WTC11 (cell line): Measurements from ENCODE around the gene CCL13. TPM values are rescaled to one million over a fixed set of nuclear protein-coding genes. Genes with fewer than 3 reads are reported as not detected.

Experiments
- ATAC-seq: fragments of 200-7000 bp; cut with Tn5 transposase; 2 replicates; pipeline ENCODE4 v1.10.0; 2021; ENCODE audit warnings: mild to moderate bottlenecking, moderate library complexity
- CTCF ChIA-PET: fragments of 300-600 bp; sonication (Branson Sonifier 250); formaldehyde crosslinking; loops from one replicate; lab custom pipeline; 2021; ENCODE audit warnings: antibody characterized with exemption; lab: Charles Lee
- POLR2A ChIA-PET: fragments of 350-600 bp; sonication (Branson Sonifier 250); formaldehyde crosslinking; loops from one replicate; lab custom pipeline; 2021; ENCODE audit warnings: antibody characterized with exemption; lab: Charles Lee
- DNase-seq: peaks from one replicate; pipeline ENCODE4 v3.0.0; 2021; ENCODE audit warnings: low spot score
- H3K27ac Mint-ChIP-seq: 2 replicates; pipeline ENCODE4 v1.8.0; 2021; ENCODE audit warnings: mixed read lengths
- H3K27me3 Mint-ChIP-seq: 2 replicates; pipeline ENCODE4 v1.8.0; 2021; ENCODE audit warnings: low read depth, mild to moderate bottlenecking, moderate library complexity, mixed read lengths
- H3K36me3 Mint-ChIP-seq: 2 replicates; pipeline ENCODE4 v1.8.0; 2021; ENCODE audit warnings: mixed read lengths
- H3K4me1 Mint-ChIP-seq: 2 replicates; pipeline ENCODE4 v1.8.0; 2022; ENCODE audit warnings: mixed read lengths
- H3K4me3 Mint-ChIP-seq: 2 replicates; pipeline ENCODE4 v1.8.0; 2021; ENCODE audit warnings: mild to moderate bottlenecking, moderate library complexity, mixed read lengths
- H3K9me3 Mint-ChIP-seq: 2 replicates; pipeline ENCODE4 v1.8.0; 2021; ENCODE audit warnings: mixed read lengths
- ARID4B ChIP-seq: sonication (generic); formaldehyde crosslinking; IDR thresholded peaks from 2 replicates; pipeline ENCODE4 v1.8.0; 2023; ENCODE audit warnings: missing genetic modification reagents, mild to moderate bottlenecking, borderline replicate concordance
- ATF1 ChIP-seq: sonication (generic); formaldehyde crosslinking; IDR thresholded peaks from 2 replicates; pipeline ENCODE4 v1.8.1; 2023; ENCODE audit warnings: mild to moderate bottlenecking, moderate library complexity, missing genetic modification reagents
- CBFB ChIP-seq: sonication (generic); formaldehyde crosslinking; IDR thresholded peaks from 2 replicates; pipeline ENCODE4 v1.8.1; 2022; ENCODE audit warnings: mild to moderate bottlenecking, low read depth, missing genetic modification reagents
- HMGA2 ChIP-seq: fragments of 250-450 bp; sonication (Bioruptor Pico); IDR thresholded peaks from 2 replicates; pipeline ENCODE4 v1.4.0; 2021; ENCODE audit warnings: mild to moderate bottlenecking, moderate library complexity
- IRF1 ChIP-seq: sonication (generic); formaldehyde crosslinking; IDR thresholded peaks from 2 replicates; pipeline ENCODE4 v1.8.0; 2023; ENCODE audit warnings: missing genetic modification reagents
- IRF2 ChIP-seq: sonication (generic); formaldehyde crosslinking; IDR thresholded peaks from 2 replicates; pipeline ENCODE4 v1.8.0; 2022; ENCODE audit warnings: low read depth, missing genetic modification reagents, borderline replicate concordance
- MXD4 ChIP-seq: fragments of 250-450 bp; sonication (Bioruptor Pico); IDR thresholded peaks from 2 replicates; pipeline ENCODE4 v1.8.0; 2021; ENCODE audit warnings: mild to moderate bottlenecking, moderate library complexity, borderline replicate concordance
- NFYB ChIP-seq: sonication (generic); formaldehyde crosslinking; conservative IDR thresholded peaks from 2 replicates; pipeline ENCODE4 v1.8.0; 2022; ENCODE audit warnings: low read depth, missing genetic modification reagents
- NR1H2 ChIP-seq: sonication (generic); formaldehyde crosslinking; IDR thresholded peaks from 2 replicates; pipeline ENCODE4 v1.9.0; 2021; ENCODE audit warnings: mild to moderate bottlenecking, moderate library complexity, missing genetic modification reagents
- OVOL2 ChIP-seq: fragments of 250-450 bp; sonication (Bioruptor Pico); IDR thresholded peaks from 2 replicates; pipeline ENCODE4 v1.9.0; 2021; ENCODE audit warnings: mild to moderate bottlenecking, borderline replicate concordance
- PRRX2 ChIP-seq: fragments of 250-450 bp; sonication (Bioruptor Pico); IDR thresholded peaks from 2 replicates; pipeline ENCODE4 v1.8.0; 2021; ENCODE audit warnings: mild to moderate bottlenecking
- RELA ChIP-seq: sonication (generic); formaldehyde crosslinking; IDR thresholded peaks from 2 replicates; pipeline ENCODE4 v1.8.1; 2022; ENCODE audit warnings: missing genetic modification reagents, mild to moderate bottlenecking, borderline replicate concordance
- SOX15 ChIP-seq: fragments of 250-450 bp; sonication (Bioruptor Pico); IDR thresholded peaks from 2 replicates; pipeline ENCODE4 v1.9.0; 2021; ENCODE audit warnings: mild to moderate bottlenecking
- TCF7 ChIP-seq: sonication (generic); formaldehyde crosslinking; IDR thresholded peaks from 2 replicates; pipeline ENCODE4 v1.8.0; 2022; ENCODE audit warnings: mild to moderate bottlenecking, low read depth, missing genetic modification reagents, moderate library complexity
- TEAD1 ChIP-seq: sonication (generic); formaldehyde crosslinking; IDR thresholded peaks from 2 replicates; pipeline ENCODE4 v1.8.0; 2022; ENCODE audit warnings: mild to moderate bottlenecking, missing genetic modification reagents
- ZBTB21 ChIP-seq: sonication (generic); formaldehyde crosslinking; IDR thresholded peaks from 2 replicates; pipeline ENCODE4 v1.8.1; 2023; ENCODE audit warnings: mild to moderate bottlenecking, missing genetic modification reagents, borderline replicate concordance
- ZNF425 ChIP-seq: fragments of 250-450 bp; sonication (Bioruptor Pico); conservative IDR thresholded peaks from 2 replicates; pipeline ENCODE4 v1.9.0; 2021; ENCODE audit warnings: mild to moderate bottlenecking
- ZSCAN18 ChIP-seq: fragments of 250-450 bp; sonication (Bioruptor Pico); IDR thresholded peaks from 2 replicates; pipeline ENCODE4 v2.1.2; 2022; ENCODE audit warnings: mild to moderate bottlenecking, moderate library complexity
- total RNA-seq: library from RNA; stranded (reverse); gene quantifications from 3 replicates; pipeline ENCODE4 v1.2.3, GENCODE V29; 2021
- TF ChIP-seq, protein P1 (sequence below): sonication (generic); formaldehyde crosslinking; conservative IDR thresholded peaks from 2 replicates; pipeline ENCODE4 v1.8.1; 2022; ENCODE audit warnings: mild to moderate bottlenecking, missing genetic modification reagents
- TF ChIP-seq, protein P2 (sequence below): sonication (generic); formaldehyde crosslinking; IDR thresholded peaks from 2 replicates; pipeline ENCODE4 v1.8.1; 2022; ENCODE audit warnings: mild to moderate bottlenecking, missing genetic modification reagents, moderate library complexity, borderline replicate concordance

CCL13 gene
- total RNA-seq, 1 experiment from 2014 or later: not detected

DNA sequence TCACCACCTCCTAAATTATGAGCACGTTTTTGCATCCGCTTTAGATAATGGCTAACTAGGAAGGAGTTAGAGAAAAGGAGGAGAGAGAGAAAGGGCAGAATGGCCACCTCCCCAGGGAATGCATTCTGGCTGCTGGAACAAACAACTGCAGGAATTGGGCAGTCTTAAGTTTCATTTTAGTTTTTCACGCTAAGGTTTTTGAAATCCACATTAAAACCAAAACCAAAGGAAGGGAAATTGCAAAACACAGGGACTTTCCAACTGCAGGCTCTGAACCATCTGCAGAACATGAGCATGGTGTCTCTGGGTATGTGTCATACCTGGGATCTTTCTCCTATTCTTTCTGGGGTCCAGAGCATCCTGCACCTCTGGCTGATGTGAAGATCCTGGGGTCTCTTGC lies 49.2 kb upstream of the CCL13 start (continued):
- TF ChIP-seq ZSCAN18 (CRISPR knock-in tag) (no peak), NFYB (CRISPR knock-in tag) (no peak), TEAD1 (no peak), ARID4B (CRISPR knock-in tag) (no peak), SOX15 (no peak)

DNA sequence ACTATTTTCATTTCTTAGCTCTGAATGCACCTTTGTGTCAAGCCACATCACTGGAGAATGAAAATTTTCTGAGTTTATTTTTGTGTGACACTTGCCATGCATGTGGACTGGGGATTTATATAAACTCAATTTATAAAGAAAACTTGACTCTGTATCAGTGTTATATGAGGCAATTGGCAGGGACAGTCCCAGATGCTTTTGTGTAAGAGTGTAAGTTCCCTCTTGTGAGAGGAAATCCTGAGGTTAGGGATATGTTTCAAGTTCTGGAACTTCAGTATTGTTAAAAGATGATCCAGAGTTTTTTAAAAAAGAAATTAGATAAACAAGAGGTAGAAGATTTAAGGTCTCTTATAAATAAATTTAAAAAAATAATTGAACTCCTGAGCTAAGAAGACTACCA lies 47.9 kb upstream of the CCL13 start:
- DNase-seq (no peak), ATAC-seq (no peak)
- H3K4me1 Mint-ChIP-seq: peaks cover 5% of the 10 kb centered on the region
- no peaks in the 10 kb centered on the region for H3K9me3 Mint-ChIP-seq
- no peak overlapping the region for H3K27ac Mint-ChIP-seq
- TF ChIP-seq OVOL2 (CRISPR knock-in tag) (no peak), CBFB (CRISPR knock-in tag) (no peak), ATF1 (CRISPR knock-in tag) (no peak), IRF1 (CRISPR knock-in tag) (no peak), ZBTB21 (no peak), ZNF425 (no peak), NR1H2 (no peak), TCF7 (no peak), IRF2 (CRISPR knock-in tag) (no peak), RELA (CRISPR knock-in tag) (no peak), MXD4 (CRISPR knock-in tag) (no peak), HMGA2 (CRISPR knock-in tag) (no peak), PRRX2 (CRISPR knock-in tag) (no peak)
- TF ChIP-seq, protein P1, sequence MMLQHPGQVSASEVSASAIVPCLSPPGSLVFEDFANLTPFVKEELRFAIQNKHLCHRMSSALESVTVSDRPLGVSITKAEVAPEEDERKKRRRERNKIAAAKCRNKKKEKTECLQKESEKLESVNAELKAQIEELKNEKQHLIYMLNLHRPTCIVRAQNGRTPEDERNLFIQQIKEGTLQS (CRISPR knock-in tag): no peak
- TF ChIP-seq, protein P2, sequence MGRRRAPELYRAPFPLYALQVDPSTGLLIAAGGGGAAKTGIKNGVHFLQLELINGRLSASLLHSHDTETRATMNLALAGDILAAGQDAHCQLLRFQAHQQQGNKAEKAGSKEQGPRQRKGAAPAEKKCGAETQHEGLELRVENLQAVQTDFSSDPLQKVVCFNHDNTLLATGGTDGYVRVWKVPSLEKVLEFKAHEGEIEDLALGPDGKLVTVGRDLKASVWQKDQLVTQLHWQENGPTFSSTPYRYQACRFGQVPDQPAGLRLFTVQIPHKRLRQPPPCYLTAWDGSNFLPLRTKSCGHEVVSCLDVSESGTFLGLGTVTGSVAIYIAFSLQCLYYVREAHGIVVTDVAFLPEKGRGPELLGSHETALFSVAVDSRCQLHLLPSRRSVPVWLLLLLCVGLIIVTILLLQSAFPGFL (CRISPR knock-in tag): no peak
- POLR2A ChIA-PET: no interaction called here
- H3K27me3 Mint-ChIP-seq: peaks cover 4% of the 10 kb centered on the region; the same call in 1 of the 2 replicates
- no peak overlapping the region for H3K4me3 Mint-ChIP-seq
- H3K36me3 Mint-ChIP-seq: no peaks in the 10 kb centered on the region
- CTCF ChIA-PET: interaction anchor here (1.1 to 12.7 kb wide), 3 partner anchors 53 to 137 kb away, joined by 5 to 166 read pairs (median 5); partner anchors contain the start of gene CCL1
